WTC11 (cell line): ENCODE data around the gene LPP. TPM values are rescaled to one million over a fixed set of nuclear protein-coding genes. Genes with fewer than 3 reads are reported as not detected.

Experiments
- ATAC-seq: fragments of 200-7000 bp; cut with Tn5 transposase; 2 replicates; pipeline ENCODE4 v1.10.0; 2021; ENCODE audit warnings: mild to moderate bottlenecking, moderate library complexity
- CTCF ChIA-PET: fragments of 300-600 bp; sonication (Branson Sonifier 250); formaldehyde crosslinking; loops from one replicate; lab custom pipeline; 2021; ENCODE audit warnings: antibody characterized with exemption; lab: Charles Lee
- POLR2A ChIA-PET: fragments of 350-600 bp; sonication (Branson Sonifier 250); formaldehyde crosslinking; loops from one replicate; lab custom pipeline; 2021; ENCODE audit warnings: antibody characterized with exemption; lab: Charles Lee
- DNase-seq: peaks from one replicate; pipeline ENCODE4 v3.0.0; 2021; ENCODE audit warnings: low spot score
- H3K27ac Mint-ChIP-seq: 2 replicates; pipeline ENCODE4 v1.8.0; 2021; ENCODE audit warnings: mixed read lengths
- H3K27me3 Mint-ChIP-seq: 2 replicates; pipeline ENCODE4 v1.8.0; 2021; ENCODE audit warnings: low read depth, mild to moderate bottlenecking, moderate library complexity, mixed read lengths
- H3K36me3 Mint-ChIP-seq: 2 replicates; pipeline ENCODE4 v1.8.0; 2021; ENCODE audit warnings: mixed read lengths
- H3K4me1 Mint-ChIP-seq: 2 replicates; pipeline ENCODE4 v1.8.0; 2022; ENCODE audit warnings: mixed read lengths
- H3K4me3 Mint-ChIP-seq: 2 replicates; pipeline ENCODE4 v1.8.0; 2021; ENCODE audit warnings: mild to moderate bottlenecking, moderate library complexity, mixed read lengths
- H3K9me3 Mint-ChIP-seq: 2 replicates; pipeline ENCODE4 v1.8.0; 2021; ENCODE audit warnings: mixed read lengths
- ATF1 ChIP-seq: sonication (generic); formaldehyde crosslinking; IDR thresholded peaks from 2 replicates; pipeline ENCODE4 v1.8.1; 2023; ENCODE audit warnings: mild to moderate bottlenecking, moderate library complexity, missing genetic modification reagents
- ATF2 ChIP-seq: sonication (generic); formaldehyde crosslinking; IDR thresholded peaks from 2 replicates; pipeline ENCODE4 v1.8.1; 2022; ENCODE audit warnings: low read depth, missing genetic modification reagents, borderline replicate concordance
- CDX4 ChIP-seq: fragments of 250-450 bp; sonication (Bioruptor Pico); IDR thresholded peaks from 2 replicates; pipeline ENCODE4 v1.9.0; 2021; ENCODE audit warnings: moderate library complexity, mild to moderate bottlenecking, inconsistent platforms, borderline replicate concordance
- HMGA2 ChIP-seq: fragments of 250-450 bp; sonication (Bioruptor Pico); IDR thresholded peaks from 2 replicates; pipeline ENCODE4 v1.4.0; 2021; ENCODE audit warnings: mild to moderate bottlenecking, moderate library complexity
- JAZF1 ChIP-seq: fragments of 250-450 bp; sonication (Bioruptor Pico); IDR thresholded peaks from 2 replicates; pipeline ENCODE4 v1.9.0; 2021; ENCODE audit warnings: moderate library complexity, mild to moderate bottlenecking, inconsistent platforms
- MLX ChIP-seq: sonication (generic); formaldehyde crosslinking; IDR thresholded peaks from 2 replicates; pipeline ENCODE4 v1.8.1; 2023; ENCODE audit warnings: mild to moderate bottlenecking, missing genetic modification reagents, moderate library complexity
- SMAD3 ChIP-seq: sonication (generic); formaldehyde crosslinking; IDR thresholded peaks from 2 replicates; pipeline ENCODE4 v1.8.0; 2022; ENCODE audit warnings: missing genetic modification reagents, mild to moderate bottlenecking, borderline replicate concordance
- TEAD1 ChIP-seq: sonication (generic); formaldehyde crosslinking; IDR thresholded peaks from 2 replicates; pipeline ENCODE4 v1.8.0; 2022; ENCODE audit warnings: mild to moderate bottlenecking, missing genetic modification reagents
- ZBTB21 ChIP-seq: sonication (generic); formaldehyde crosslinking; IDR thresholded peaks from 2 replicates; pipeline ENCODE4 v1.8.1; 2023; ENCODE audit warnings: mild to moderate bottlenecking, missing genetic modification reagents, borderline replicate concordance
- ZNF121 ChIP-seq: sonication (generic); formaldehyde crosslinking; IDR thresholded peaks from 2 replicates; pipeline ENCODE4 v1.8.0; 2023; ENCODE audit warnings: missing genetic modification reagents
- ZNF138 ChIP-seq: sonication (generic); formaldehyde crosslinking; conservative IDR thresholded peaks from 2 replicates; pipeline ENCODE4 v1.8.1; 2022; ENCODE audit warnings: mild to moderate bottlenecking, moderate library complexity, missing genetic modification reagents
- ZNF232 ChIP-seq: sonication (generic); formaldehyde crosslinking; IDR thresholded peaks from 2 replicates; pipeline ENCODE4 v1.8.0; 2022; ENCODE audit warnings: mild to moderate bottlenecking, missing genetic modification reagents
- ZNF423 ChIP-seq: fragments of 250-450 bp; sonication (Bioruptor Pico); IDR thresholded peaks from 2 replicates; pipeline ENCODE4 v2.1.2; 2022; ENCODE audit warnings: mild to moderate bottlenecking, moderate library complexity
- total RNA-seq: library from RNA; stranded (reverse); gene quantifications from 3 replicates; pipeline ENCODE4 v1.2.3, GENCODE V29; 2021
- TF ChIP-seq, protein P1 (sequence below): sonication (generic); formaldehyde crosslinking; IDR thresholded peaks from 2 replicates; pipeline ENCODE4 v1.8.0; 2023; ENCODE audit warnings: missing genetic modification reagents, mild to moderate bottlenecking, borderline replicate concordance
- TF ChIP-seq, protein P2 (sequence below): sonication (generic); formaldehyde crosslinking; IDR thresholded peaks from 2 replicates; pipeline ENCODE4 v1.8.1; 2023; ENCODE audit warnings: mild to moderate bottlenecking, missing genetic modification reagents

The LPP gene
- total RNA-seq, 1 experiment from 2014 or later = 49.6 TPM

DNA sequence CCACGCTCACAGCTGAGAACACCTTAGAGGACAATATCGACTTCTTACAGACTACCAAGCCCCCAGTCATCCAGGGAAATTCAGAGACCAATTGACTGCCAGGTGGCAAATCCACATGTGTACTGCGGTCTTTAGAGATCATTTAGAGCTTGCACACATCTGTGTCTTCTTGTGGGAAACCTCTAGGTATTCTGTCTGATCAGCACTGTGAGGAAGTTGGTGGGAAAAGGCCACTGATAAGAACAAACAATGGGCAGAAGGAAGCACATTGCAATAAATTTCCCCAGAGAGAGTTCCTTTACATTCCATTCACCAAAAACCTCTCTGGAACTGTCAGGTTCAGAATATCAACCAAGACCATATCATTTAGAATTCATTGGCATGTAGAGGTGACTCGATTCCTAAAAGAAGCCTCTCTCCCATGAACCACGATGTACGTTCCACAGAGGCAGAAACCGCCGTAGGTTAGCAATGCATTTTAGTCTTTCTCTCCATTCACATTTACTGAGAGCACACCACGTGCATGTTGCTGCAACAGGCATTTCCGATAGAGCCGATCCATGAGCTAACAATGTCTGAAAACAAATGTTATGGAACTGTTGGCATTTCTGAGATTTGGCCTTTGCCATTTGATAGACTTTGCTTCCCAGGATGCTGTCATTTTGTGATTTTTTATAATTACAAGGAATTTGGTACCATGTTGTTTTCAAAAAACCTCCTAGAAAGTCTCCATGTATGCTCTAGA is 730.5 kb downstream of the LPP start (continued):
- TF ChIP-seq, protein P1, sequence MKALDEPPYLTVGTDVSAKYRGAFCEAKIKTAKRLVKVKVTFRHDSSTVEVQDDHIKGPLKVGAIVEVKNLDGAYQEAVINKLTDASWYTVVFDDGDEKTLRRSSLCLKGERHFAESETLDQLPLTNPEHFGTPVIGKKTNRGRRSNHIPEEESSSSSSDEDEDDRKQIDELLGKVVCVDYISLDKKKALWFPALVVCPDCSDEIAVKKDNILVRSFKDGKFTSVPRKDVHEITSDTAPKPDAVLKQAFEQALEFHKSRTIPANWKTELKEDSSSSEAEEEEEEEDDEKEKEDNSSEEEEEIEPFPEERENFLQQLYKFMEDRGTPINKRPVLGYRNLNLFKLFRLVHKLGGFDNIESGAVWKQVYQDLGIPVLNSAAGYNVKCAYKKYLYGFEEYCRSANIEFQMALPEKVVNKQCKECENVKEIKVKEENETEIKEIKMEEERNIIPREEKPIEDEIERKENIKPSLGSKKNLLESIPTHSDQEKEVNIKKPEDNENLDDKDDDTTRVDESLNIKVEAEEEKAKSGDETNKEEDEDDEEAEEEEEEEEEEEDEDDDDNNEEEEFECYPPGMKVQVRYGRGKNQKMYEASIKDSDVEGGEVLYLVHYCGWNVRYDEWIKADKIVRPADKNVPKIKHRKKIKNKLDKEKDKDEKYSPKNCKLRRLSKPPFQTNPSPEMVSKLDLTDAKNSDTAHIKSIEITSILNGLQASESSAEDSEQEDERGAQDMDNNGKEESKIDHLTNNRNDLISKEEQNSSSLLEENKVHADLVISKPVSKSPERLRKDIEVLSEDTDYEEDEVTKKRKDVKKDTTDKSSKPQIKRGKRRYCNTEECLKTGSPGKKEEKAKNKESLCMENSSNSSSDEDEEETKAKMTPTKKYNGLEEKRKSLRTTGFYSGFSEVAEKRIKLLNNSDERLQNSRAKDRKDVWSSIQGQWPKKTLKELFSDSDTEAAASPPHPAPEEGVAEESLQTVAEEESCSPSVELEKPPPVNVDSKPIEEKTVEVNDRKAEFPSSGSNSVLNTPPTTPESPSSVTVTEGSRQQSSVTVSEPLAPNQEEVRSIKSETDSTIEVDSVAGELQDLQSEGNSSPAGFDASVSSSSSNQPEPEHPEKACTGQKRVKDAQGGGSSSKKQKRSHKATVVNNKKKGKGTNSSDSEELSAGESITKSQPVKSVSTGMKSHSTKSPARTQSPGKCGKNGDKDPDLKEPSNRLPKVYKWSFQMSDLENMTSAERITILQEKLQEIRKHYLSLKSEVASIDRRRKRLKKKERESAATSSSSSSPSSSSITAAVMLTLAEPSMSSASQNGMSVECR (CRISPR knock-in tag) = no peak
- TF ChIP-seq ZNF121 (CRISPR knock-in tag) (no peak), MLX (CRISPR knock-in tag) (no peak), ZBTB21 (no peak), ATF1 (CRISPR knock-in tag) (no peak), TEAD1 (no peak), ZNF423 (CRISPR knock-in tag) (no peak), ZNF138 (no peak), CDX4 (CRISPR knock-in tag) (no peak), SMAD3 (CRISPR knock-in tag) (no peak), JAZF1 (no peak), ZNF232 (no peak), ATF2 (CRISPR knock-in tag) (no peak)
- TF ChIP-seq, protein P2, sequence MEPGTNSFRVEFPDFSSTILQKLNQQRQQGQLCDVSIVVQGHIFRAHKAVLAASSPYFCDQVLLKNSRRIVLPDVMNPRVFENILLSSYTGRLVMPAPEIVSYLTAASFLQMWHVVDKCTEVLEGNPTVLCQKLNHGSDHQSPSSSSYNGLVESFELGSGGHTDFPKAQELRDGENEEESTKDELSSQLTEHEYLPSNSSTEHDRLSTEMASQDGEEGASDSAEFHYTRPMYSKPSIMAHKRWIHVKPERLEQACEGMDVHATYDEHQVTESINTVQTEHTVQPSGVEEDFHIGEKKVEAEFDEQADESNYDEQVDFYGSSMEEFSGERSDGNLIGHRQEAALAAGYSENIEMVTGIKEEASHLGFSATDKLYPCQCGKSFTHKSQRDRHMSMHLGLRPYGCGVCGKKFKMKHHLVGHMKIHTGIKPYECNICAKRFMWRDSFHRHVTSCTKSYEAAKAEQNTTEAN (CRISPR knock-in tag) = no peak

DNA sequence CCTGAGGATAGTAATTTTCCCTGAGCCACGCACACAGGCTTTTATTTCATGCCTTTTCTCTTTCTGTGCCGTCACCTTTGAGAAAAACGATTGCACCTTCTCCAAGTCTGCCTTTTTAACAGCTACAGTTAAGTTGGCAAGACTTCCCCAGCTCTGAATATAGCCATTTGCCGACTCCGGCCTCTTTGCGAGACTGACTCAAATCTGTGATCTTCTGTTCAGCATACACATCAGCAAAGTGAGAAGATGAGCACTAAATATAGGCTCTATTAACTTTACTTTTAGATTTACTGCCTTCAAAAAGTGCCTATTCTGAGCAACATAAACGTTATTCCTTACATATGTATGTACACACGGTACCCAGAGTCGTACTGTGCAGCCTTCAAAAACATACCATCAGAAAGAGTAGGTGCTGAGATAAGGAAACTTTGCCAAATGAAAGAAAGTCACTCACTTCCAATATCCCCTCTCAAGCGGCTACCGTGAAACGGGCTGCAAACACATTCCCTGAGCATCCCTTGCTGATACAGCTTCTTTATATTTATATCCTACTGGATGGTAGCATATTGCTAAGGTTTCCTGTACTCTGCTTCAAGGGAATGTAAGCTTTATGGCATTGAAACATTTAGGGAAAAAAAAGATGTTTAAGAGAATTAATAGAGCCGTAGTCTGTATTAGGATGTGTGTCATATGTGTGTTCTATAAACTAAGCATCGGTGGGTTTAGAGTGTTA is 734.5 kb downstream of the LPP start:
- H3K27ac Mint-ChIP-seq = no peak overlapping the region
- POLR2A ChIA-PET = no interaction called here

More for the DNA sequence above, 734.5 kb downstream of the LPP start:
- H3K27me3 Mint-ChIP-seq = no peaks in the 10 kb centered on the region
- no peaks in the 10 kb centered on the region for H3K9me3 Mint-ChIP-seq
- DNase-seq (no peak), ATAC-seq (no peak)
- H3K4me3 Mint-ChIP-seq = no peak overlapping the region
- H3K36me3 Mint-ChIP-seq = no peaks in the 10 kb centered on the region
- no peak for TF ChIP-seq HMGA2 (CRISPR knock-in tag)
- H3K4me1 Mint-ChIP-seq = no peaks in the 10 kb centered on the region
- CTCF ChIA-PET = no interaction called here
